Upper lobe of left lung (tissue), 6 donors: ENCODE measurements around the gene KRT3. TPM values are rescaled to one million over a fixed set of nuclear protein-coding genes. Genes with fewer than 3 reads are reported as not detected.
"Not testable (repeated sequence)": the region's sequence is repeated elsewhere in the genome, so short reads cannot be mapped to it uniquely, and the experiment has no call there.

Experiments
- ATAC-seq, 2 donors: fragments of 200-7000 bp; cut with Tn5 transposase; one replicate each; pipeline ENCODE4 v1.9.1; 2022; ENCODE audit warnings: mild to moderate bottlenecking in 2 of 2, moderate library complexity in 2 of 2; ENCODE audit not compliant: low FRiP score in 2 of 2
- DNase-seq, 2 donors: peaks; one replicate each; pipeline ENCODE4 v3.0.0-alpha.2; 2019 to 2020
- H3K27ac ChIP-seq, 4 donors: fragments of 200-600 bp; sonication (generic); one replicate each; pipeline ENCODE4 v1.5.1; 2016 to 2019
- H3K27me3 ChIP-seq, 4 donors: fragments of 200-600 bp; sonication (generic); one replicate each; pipeline ENCODE4 v1.5.1; 2017 to 2019
- H3K36me3 ChIP-seq, 4 donors: fragments of 200-600 bp; sonication (generic); one replicate each; pipeline ENCODE4 v1.5.1; 2016 to 2019
- H3K4me1 ChIP-seq, 4 donors: fragments of 200-600 bp; sonication (generic); one replicate each; pipeline ENCODE4 v1.5.1; 2018 to 2019
- H3K4me3 ChIP-seq, 4 donors: fragments of 200-600 bp; sonication (generic); one replicate each; pipeline ENCODE4 v1.5.1; 2017 to 2019; ENCODE audit warnings: mild to moderate bottlenecking in 2 of 4, moderate library complexity in 1 of 4
- H3K9me3 ChIP-seq, 4 donors: fragments of 200-600 bp; sonication (generic); one replicate each; pipeline ENCODE4 v1.5.1; 2018 to 2019
- CTCF ChIP-seq, 6 experiments: fragments of 450-650 bp in 4 of 6; fragments of 200-600 bp in 2 of 6; sonication (generic) in 2 of 6; IDR thresholded peaks; one replicate each; pipeline ENCODE4 v1.5.1; 2016 to 2019; ENCODE audit warnings: antibody characterized with exemption in 6 of 6
- EP300 ChIP-seq, 4 donors: sonication (generic); formaldehyde crosslinking; IDR thresholded peaks; one replicate each; pipeline ENCODE4 v1.5.1; 2017; ENCODE audit warnings: antibody characterized with exemption in 4 of 4, control low read depth in 2 of 4
- POLR2A ChIP-seq, 4 donors: fragments of 450-650 bp; IDR thresholded peaks; one replicate each; pipeline ENCODE4 v1.5.1; 2016 to 2017; ENCODE audit warnings: antibody characterized with exemption in 4 of 4, mild to moderate bottlenecking in 2 of 4
- POLR2AphosphoS5 ChIP-seq, 2 donors: sonication (generic); formaldehyde crosslinking; IDR thresholded peaks; one replicate each; pipeline ENCODE4 v1.5.1; 2017; ENCODE audit warnings: antibody characterized with exemption in 2 of 2
- WGBS, 2 donors: methylation state at CpG; one replicate each; pipeline ENCODE4 v1.1.5; 2017 to 2018; 5-methylcytosine and 5-hydroxymethylcytosine counted together
- total RNA-seq, 6 donors: library from RNA; depleted of rRNA in 4 of 6; stranded (reverse); fragments of >200 nt in 4 of 6; gene quantifications; one replicate each; pipeline versions ENCODE4 v1.1.0 to v1.2.1, GENCODE V29; 2016 to 2021
- donor health status: DM: no; HTN: no; CAD: no; lungs with moderate emphysema.
- donor health status: DM: no; HTN: yes; CAD: no; lungs with severe emphysema.

KRT3 gene
- total RNA-seq, 6 donors from 2014 or later = not detected

- no peak overlapping the region for H3K4me3 ChIP-seq
- no peak for TF ChIP-seq CTCF (IDR thresholded peaks at IDR 0.05)
- TF ChIP-seq POLR2A (IDR thresholded peaks at IDR 0.05) = no peak
- no peak for TF ChIP-seq POLR2AphosphoS5 (IDR thresholded peaks at IDR 0.05)
- TF ChIP-seq EP300 (IDR thresholded peaks at IDR 0.05) = no peak
- H3K36me3 ChIP-seq = no peaks in the 10 kb centered on the region
- no peak for ATAC-seq
- peaks cover 6 to 21% (median 16%) of the 10 kb centered on the region in 4 donors for H3K4me1 ChIP-seq
- no peak for DNase-seq
- WGBS, 2 donors = 86 to 92% methylated on average over 3 of the region's 3 CpGs
- no peaks in the 10 kb centered on the region for H3K27me3 ChIP-seq
- no peaks in the 10 kb centered on the region for H3K9me3 ChIP-seq
- no peak overlapping the region for H3K27ac ChIP-seq
Observed at GRCh38 chr12:52796839-52797528, 1.1 kb upstream of the KRT3 start.

- Histone ChIP-seq H3K4me1 (peaks cover 6 to 19% (median 16%) of the 10 kb centered on the region in 4 donors), H3K9me3 (no peaks in the 10 kb centered on the region), H3K27me3 (peaks cover 0 to 3% (median 0%) of the 10 kb centered on the region in 4 donors), H3K27ac (no peak overlapping the region), H3K4me3 (no peak overlapping the region), H3K36me3 (no peaks in the 10 kb centered on the region)
- WGBS, 2 donors = 95 to 100% methylated on average over 2 to 3 of the region's 3 CpGs
- DNase-seq (no peak), ATAC-seq (no peak)
- no peak for TF ChIP-seq CTCF (IDR thresholded peaks at IDR 0.05)
- no peak for TF ChIP-seq POLR2AphosphoS5 (IDR thresholded peaks at IDR 0.05)
- no peak for TF ChIP-seq POLR2A (IDR thresholded peaks at IDR 0.05)
- TF ChIP-seq EP300 (IDR thresholded peaks at IDR 0.05) = no peak
Observed at GRCh38 chr12:52796429-52796794, 495 bp upstream of the KRT3 start.

GRCh38 chr12:52795332-52795674, 614 bp downstream of the KRT3 start:
- WGBS, 2 donors = 88 to 100% methylated on average over 1 to 2 of the region's 2 CpGs
- H3K9me3 ChIP-seq, H3K27me3 ChIP-seq, ATAC-seq, DNase-seq, H3K27ac ChIP-seq, H3K36me3 ChIP-seq, H3K4me3 ChIP-seq: not testable (repeated sequence)
- peaks cover 3 to 12% (median 8%) of the 10 kb centered on the region in 4 donors for H3K4me1 ChIP-seq

GRCh38 chr12:52794479-52795331, 1.2 kb downstream of the KRT3 start:
- no peak overlapping the region for H3K4me3 ChIP-seq
- no peaks in the 10 kb centered on the region for H3K9me3 ChIP-seq
- H3K4me1 ChIP-seq = peaks cover 2 to 12% (median 8%) of the 10 kb centered on the region in 4 donors
- no peak for TF ChIP-seq CTCF (IDR thresholded peaks at IDR 0.05)
- no peak for TF ChIP-seq POLR2AphosphoS5 (IDR thresholded peaks at IDR 0.05)
- no peak for TF ChIP-seq EP300 (IDR thresholded peaks at IDR 0.05)
- no peak for TF ChIP-seq POLR2A (IDR thresholded peaks at IDR 0.05)
- WGBS, 2 donors = 76 to 86% methylated on average over 4 to 5 of the region's 5 CpGs
- ATAC-seq (no peak), DNase-seq (no peak)
- H3K36me3 ChIP-seq = no peaks in the 10 kb centered on the region
- H3K27ac ChIP-seq = no peak overlapping the region
- peaks cover 0 to 14% (median 2%) of the 10 kb centered on the region in 4 donors for H3K27me3 ChIP-seq

GRCh38 chr12:52792185-52793029, 3.5 kb downstream of the KRT3 start:
- TF ChIP-seq POLR2A (IDR thresholded peaks at IDR 0.05) = no peak
- no peak for TF ChIP-seq POLR2AphosphoS5 (IDR thresholded peaks at IDR 0.05)
- no peak for TF ChIP-seq CTCF (IDR thresholded peaks at IDR 0.05)
- no peak for TF ChIP-seq EP300 (IDR thresholded peaks at IDR 0.05)
- no peak for ATAC-seq
- H3K27ac ChIP-seq = no peak overlapping the region
- WGBS, 2 donors = 79 to 90% methylated on average over 5 to 10 of the region's 10 CpGs
- H3K9me3 ChIP-seq = no peaks in the 10 kb centered on the region
- peaks cover 2 to 13% (median 6%) of the 10 kb centered on the region in 4 donors for H3K4me1 ChIP-seq
- DNase-seq = no peak
- H3K27me3 ChIP-seq = peaks cover 0 to 24% (median 2%) of the 10 kb centered on the region in 4 donors
- H3K36me3 ChIP-seq = no peaks in the 10 kb centered on the region
- no peak overlapping the region for H3K4me3 ChIP-seq
